Measurements from ENCODE around the gene PRR20G.

The PRR20G gene

GRCh38 chr3:127288921-127289705, 1.3 kb upstream of the PRR20G start:
- no peak for TF ChIP-seq CTCF (IDR thresholded peaks at IDR 0.05; ENCODE audit: low read length, missing control alignments)

GRCh38 chr3:127288343-127288742, 497 bp upstream of the PRR20G start:
- TF ChIP-seq CTCF (IDR thresholded peaks at IDR 0.05; ENCODE audit: low read length, missing control alignments), result no peak
- no peak overlapping the region for H3K4me3 ChIP-seq (replicated peaks; ENCODE audit: low read depth, low read length)
- no peak for DNase-seq (ENCODE audit: low read depth)

More at GRCh38 chr3:127288921-127289705, 1.3 kb upstream of the PRR20G start:
- DNase-seq (ENCODE audit: low read depth), result no peak
- no peak overlapping the region for H3K4me3 ChIP-seq (replicated peaks; ENCODE audit: low read depth, low read length)

DNA sequence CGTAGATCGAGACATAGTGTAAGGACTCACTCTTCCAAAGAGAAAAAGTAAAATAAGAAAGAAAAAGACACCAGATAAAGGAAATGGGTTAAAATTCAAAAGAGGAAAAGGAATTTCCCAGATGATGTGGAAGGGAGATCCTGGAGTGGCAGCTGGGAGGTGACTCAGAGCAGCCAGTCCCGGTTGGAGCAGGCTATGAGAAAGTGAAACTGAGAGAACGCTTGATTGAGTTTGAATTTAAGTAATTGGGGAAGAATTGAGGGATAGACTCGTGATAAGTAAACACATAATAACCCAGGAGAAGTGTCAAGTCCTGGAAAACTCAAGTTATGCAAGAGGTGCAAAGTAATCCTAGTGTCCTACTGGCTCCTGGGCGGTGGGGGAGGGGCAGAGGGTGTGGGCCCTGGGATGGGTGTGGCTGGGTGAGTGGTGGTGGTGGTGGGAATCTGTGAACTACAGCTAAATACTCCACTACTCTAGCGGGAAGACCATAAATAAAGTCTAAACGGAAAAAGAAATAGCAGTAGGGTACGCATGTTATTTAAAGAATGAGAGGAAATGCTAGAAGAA, 1.2 kb downstream of the PRR20G start:
- no peak for TF ChIP-seq CTCF (IDR thresholded peaks at IDR 0.05; ENCODE audit: low read length, missing control alignments)
- no peak overlapping the region for H3K4me3 ChIP-seq (replicated peaks; ENCODE audit: low read depth, low read length)
- no peak for DNase-seq (ENCODE audit: low read depth)

- H3K4me3 ChIP-seq (replicated peaks; ENCODE audit: low read depth, low read length), result no peak overlapping the region
- no peak for DNase-seq (ENCODE audit: low read depth)
- no peak for TF ChIP-seq CTCF (IDR thresholded peaks at IDR 0.05; ENCODE audit: low read length, missing control alignments)
Measured at GRCh38 chr3:127284258-127284657, 3.6 kb downstream of the PRR20G start.

DNA sequence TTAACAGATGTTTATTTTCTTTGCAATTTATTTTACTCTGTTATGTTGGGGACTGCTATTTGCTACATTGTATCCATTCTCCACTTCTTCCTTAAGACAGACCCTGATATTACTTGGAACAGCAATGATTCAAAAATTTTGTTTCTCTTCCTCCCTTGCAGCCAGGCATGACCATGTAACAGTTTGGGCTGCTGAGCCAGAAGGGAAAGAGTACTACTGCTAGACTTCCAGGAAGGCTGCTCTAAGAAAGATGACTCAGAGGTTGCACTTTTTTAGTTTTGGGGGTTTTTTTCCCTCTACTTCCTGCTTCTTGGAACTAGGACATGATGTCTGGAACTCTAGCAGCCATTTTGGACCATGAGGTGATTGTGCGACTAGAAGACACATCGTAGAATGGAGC, 10.3 kb downstream of the PRR20G start:
- no peak overlapping the region for H3K4me3 ChIP-seq (replicated peaks; ENCODE audit: low read depth, low read length)
- DNase-seq (ENCODE audit: low read depth), result no peak
- no peak for TF ChIP-seq CTCF (IDR thresholded peaks at IDR 0.05; ENCODE audit: low read length, missing control alignments)

DNA sequence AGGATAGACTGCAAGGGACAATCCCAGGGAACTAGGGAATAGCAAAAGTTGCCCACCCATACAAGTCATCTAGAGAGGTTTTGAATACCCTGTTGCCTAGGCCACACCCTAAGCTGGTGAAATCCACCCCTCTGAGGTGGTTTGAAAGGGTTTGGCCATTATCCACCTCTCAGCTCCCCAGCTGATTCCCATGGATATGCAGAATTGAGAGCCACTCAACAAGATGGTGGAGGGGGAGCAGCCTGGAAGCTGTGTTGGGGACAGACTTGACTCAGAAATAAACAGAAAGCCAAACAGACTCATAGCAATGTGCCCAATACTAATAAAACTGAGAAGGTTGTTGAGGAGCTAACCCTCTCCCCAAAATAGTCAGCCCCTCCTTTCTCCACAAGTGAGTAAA, 10.9 kb downstream of the PRR20G start:
- H3K4me3 ChIP-seq (replicated peaks; ENCODE audit: low read depth, low read length), result no peak overlapping the region
- TF ChIP-seq CTCF (IDR thresholded peaks at IDR 0.05; ENCODE audit: low read length, missing control alignments), result no peak
- no peak for DNase-seq (ENCODE audit: low read depth)

GRCh38 chr3:127276396-127276795, 11.4 kb downstream of the PRR20G start:
- H3K4me3 ChIP-seq (replicated peaks; ENCODE audit: low read depth, low read length), result no peak overlapping the region
- TF ChIP-seq CTCF (IDR thresholded peaks at IDR 0.05; ENCODE audit: low read length, missing control alignments), result no peak
- DNase-seq (ENCODE audit: low read depth), result no peak
